PFSK-1 (cell line): ENCODE results near the gene FMNL3.

Experiments used
- FOXP2 ChIP-seq: optimal IDR thresholded peaks from 2 replicates; pipeline ENCODE3; 2011; ENCODE audit warnings: borderline replicate concordance, control low read depth, inconsistent platforms; ENCODE audit not compliant: insufficient read depth; ENCODE audit errors: extremely low read length, extremely low read depth
- POLR2AphosphoS5 ChIP-seq: IDR thresholded peaks from 2 replicates; pipeline ENCODE4 v1.6.1; 2012; ENCODE audit warnings: low read depth, mild to moderate bottlenecking, control low read depth, low read length, moderate library complexity
- SIN3A ChIP-seq: IDR thresholded peaks from 2 replicates; pipeline ENCODE4 v1.6.1; 2012; ENCODE audit warnings: mild to moderate bottlenecking, low read length, moderate library complexity, borderline replicate concordance; ENCODE audit not compliant: insufficient read depth
- TAF1 ChIP-seq: IDR thresholded peaks from 2 replicates; pipeline ENCODE4 v1.6.1; 2012; ENCODE audit warnings: low read length, control low read depth, borderline replicate concordance; ENCODE audit not compliant: insufficient read depth
- TF ChIP-seq, protein P1 (sequence below), 2 experiments: IDR thresholded peaks; 2 replicates each; pipeline versions ENCODE4 v1.6.1 to v1.8.0; 2011 to 2012; ENCODE audit warnings: low read depth in 2 of 2, low read length in 2 of 2, control low read depth in 1 of 2, inconsistent platforms in 1 of 2, mild to moderate bottlenecking in 1 of 2, moderate library complexity in 1 of 2; ENCODE audit not compliant: insufficient read depth in 1 of 2

The FMNL3 gene

DNA sequence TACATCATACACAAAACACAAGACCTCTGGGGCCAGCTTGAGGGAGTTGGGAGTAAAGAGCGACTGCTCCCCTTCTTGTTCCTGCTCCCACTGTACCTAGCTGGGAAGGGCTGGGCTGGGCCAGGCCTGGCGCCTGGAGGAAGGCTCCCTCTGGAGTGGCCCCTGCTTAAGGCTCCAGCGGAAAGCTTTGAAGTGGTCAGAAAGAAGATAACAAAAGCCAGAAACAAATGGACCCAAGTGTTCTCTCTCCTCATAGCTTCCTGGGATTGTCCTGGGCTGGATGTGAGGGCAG lies 58.5 kb downstream of the FMNL3 start:
- TF ChIP-seq FOXP2, result no peak
- TF ChIP-seq POLR2AphosphoS5, result no peak
- TF ChIP-seq TAF1, result no peak
- TF ChIP-seq, protein P1, sequence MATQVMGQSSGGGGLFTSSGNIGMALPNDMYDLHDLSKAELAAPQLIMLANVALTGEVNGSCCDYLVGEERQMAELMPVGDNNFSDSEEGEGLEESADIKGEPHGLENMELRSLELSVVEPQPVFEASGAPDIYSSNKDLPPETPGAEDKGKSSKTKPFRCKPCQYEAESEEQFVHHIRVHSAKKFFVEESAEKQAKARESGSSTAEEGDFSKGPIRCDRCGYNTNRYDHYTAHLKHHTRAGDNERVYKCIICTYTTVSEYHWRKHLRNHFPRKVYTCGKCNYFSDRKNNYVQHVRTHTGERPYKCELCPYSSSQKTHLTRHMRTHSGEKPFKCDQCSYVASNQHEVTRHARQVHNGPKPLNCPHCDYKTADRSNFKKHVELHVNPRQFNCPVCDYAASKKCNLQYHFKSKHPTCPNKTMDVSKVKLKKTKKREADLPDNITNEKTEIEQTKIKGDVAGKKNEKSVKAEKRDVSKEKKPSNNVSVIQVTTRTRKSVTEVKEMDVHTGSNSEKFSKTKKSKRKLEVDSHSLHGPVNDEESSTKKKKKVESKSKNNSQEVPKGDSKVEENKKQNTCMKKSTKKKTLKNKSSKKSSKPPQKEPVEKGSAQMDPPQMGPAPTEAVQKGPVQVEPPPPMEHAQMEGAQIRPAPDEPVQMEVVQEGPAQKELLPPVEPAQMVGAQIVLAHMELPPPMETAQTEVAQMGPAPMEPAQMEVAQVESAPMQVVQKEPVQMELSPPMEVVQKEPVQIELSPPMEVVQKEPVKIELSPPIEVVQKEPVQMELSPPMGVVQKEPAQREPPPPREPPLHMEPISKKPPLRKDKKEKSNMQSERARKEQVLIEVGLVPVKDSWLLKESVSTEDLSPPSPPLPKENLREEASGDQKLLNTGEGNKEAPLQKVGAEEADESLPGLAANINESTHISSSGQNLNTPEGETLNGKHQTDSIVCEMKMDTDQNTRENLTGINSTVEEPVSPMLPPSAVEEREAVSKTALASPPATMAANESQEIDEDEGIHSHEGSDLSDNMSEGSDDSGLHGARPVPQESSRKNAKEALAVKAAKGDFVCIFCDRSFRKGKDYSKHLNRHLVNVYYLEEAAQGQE (IDR thresholded peaks at IDR 0.05; ENCODE audit: insufficient read depth in 1 of 2, low read depth in 2 of 2, low read length in 2 of 2), result no peak
- no peak for TF ChIP-seq SIN3A

DNA sequence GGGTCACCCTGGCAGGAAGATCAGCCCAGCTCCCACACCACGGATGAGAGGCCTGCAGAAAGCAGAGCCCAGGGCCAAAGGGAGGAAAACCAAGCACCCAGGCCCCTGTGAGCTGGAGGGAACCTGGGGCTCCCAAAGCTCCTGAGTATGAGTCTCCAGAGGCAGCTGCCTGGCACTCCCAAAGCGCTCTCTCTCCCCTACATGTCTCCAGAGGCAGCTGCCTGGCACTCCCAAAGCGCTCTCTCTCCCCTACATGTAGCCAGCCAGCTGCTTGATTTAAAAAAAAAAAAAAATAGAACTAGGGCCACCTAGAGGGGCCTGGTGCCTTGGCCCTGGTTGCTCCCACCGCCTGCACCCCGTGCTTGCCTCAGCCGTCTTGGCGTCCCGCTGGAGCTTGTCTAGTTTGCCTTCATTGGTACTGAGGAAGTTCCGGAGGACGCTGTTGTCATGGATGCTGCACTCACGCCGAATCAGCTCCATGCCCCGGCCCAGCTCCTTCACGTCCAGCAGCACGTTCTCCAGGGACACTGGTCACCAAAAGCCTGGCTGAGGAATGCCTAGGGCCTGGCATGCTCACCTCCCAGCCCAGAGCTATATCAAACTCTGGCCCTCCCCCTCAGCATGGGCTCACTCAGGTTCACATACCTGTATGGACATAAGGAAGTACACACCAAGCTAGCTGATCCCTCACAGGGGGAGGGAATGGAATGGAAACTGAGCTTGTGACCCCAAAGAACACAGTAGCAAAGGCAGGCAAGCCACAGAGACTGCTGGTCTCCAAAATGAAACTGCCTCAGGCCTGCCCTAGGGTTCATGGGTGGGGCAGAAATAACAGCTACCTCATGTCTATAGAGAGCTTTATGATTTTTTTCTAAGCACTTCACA lies 59.1 kb downstream of the FMNL3 start:
- TF ChIP-seq POLR2AphosphoS5, result no peak
- TF ChIP-seq, protein P1 (IDR thresholded peaks at IDR 0.05; ENCODE audit: insufficient read depth in 1 of 2, low read depth in 2 of 2, low read length in 2 of 2), result no peak
- no peak for TF ChIP-seq FOXP2
- TF ChIP-seq SIN3A, result no peak
- no peak for TF ChIP-seq TAF1

DNA sequence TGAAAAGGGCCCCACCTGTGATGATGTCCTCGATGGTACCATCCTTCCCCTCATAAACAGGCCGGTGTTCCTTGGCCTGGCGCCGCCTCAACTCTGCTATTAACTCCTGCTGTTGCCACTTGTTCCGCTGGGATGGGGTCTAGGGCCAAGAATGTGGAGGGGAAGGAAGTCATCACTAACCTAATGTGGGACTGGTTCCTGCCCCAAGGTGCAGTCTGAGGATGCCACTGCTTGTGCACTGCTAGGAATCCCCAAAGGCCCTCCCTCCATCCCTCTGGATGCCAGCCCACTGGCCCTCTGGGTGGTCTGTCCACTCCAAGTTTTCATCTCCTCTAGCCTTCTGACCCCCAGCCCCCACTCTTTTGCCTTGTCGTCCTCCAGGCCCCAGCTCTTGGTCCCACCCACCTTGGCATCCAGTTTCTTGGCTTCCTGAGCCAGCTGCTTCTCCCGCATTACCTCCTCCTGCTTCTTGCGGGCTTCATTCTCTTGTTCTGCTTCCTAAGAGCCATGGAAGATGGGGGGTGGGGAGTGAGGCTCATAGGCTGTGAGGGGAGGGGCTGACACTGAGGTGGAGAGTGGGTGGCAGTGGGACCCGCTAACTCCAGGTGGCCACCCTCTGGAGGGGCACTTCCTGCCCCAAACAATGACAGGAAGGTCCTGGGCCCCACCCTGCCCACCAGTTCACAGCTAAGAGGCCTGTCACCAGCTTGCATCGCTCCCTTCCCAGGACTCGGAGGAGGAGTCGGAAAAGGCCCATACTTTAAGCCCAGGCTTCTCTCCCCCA lies 60.1 kb downstream of the FMNL3 start:
- TF ChIP-seq FOXP2 (no peak), SIN3A (no peak), TAF1 (no peak), POLR2AphosphoS5 (no peak)
- TF ChIP-seq, protein P1 (IDR thresholded peaks at IDR 0.05; ENCODE audit: insufficient read depth in 1 of 2, low read depth in 2 of 2, low read length in 2 of 2), result no peak

DNA sequence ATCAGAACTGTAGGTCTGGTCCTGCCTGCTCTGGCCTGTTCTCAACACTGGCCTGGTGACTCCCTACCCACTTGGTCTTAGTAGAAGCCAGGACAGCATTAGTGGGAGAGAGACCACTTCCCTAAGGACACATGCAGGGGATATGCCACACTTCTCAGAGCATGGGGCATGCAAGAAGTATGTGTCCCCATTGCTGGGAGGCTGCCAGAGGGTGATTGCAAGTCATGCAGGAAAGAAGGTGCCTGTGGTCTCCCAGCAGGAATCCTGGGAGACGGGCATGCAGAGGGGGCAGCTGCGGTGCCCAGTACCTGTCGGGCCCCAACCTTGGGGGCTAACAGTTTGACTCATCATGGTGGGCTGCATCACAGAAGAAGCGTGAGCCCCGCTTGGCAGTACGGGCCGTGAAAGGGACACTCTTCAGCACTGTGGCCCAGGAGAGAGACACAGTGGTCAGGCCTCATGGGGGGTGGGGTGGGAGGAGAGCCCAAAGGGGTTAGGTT lies 60.8 kb downstream of the FMNL3 start:
- TF ChIP-seq TAF1 (no peak), FOXP2 (no peak), POLR2AphosphoS5 (no peak), SIN3A (no peak)
- TF ChIP-seq, protein P1 (IDR thresholded peaks at IDR 0.05; ENCODE audit: insufficient read depth in 1 of 2, low read depth in 2 of 2, low read length in 2 of 2), result no peak
